Transverse colon (tissue), 4 donors: Measurements from ENCODE around the gene PCNX2.

Source experiments
- EP300 ChIP-seq: sonication (generic); formaldehyde crosslinking; IDR thresholded peaks from one replicate; pipeline ENCODE4 v1.6.1; 2017; ENCODE audit warnings: antibody characterized with exemption, low read depth
- POLR2A ChIP-seq: fragments of 450-650 bp; IDR thresholded peaks from one replicate; pipeline ENCODE4 v1.6.1; 2016; ENCODE audit warnings: antibody characterized with exemption, mild to moderate bottlenecking, moderate library complexity
- POLR2AphosphoS5 ChIP-seq, 3 donors: sonication (generic); formaldehyde crosslinking; IDR thresholded peaks; one replicate each; pipeline ENCODE4 v1.6.1; 2016; ENCODE audit warnings: antibody characterized with exemption in 3 of 3
- TF ChIP-seq, protein P1 (sequence below), 5 experiments: fragments of 200-600 bp in 3 of 5; fragments of 450-650 bp in 2 of 5; sonication (generic) in 3 of 5; IDR thresholded peaks; 1 replicate in 2 of 5; 2 replicates in 3 of 5; pipeline ENCODE4 v1.5.1; 2016 to 2017; ENCODE audit warnings: antibody characterized with exemption in 5 of 5, inconsistent platforms in 3 of 5, mild to moderate bottlenecking in 2 of 5, moderate library complexity in 1 of 5

DNA sequence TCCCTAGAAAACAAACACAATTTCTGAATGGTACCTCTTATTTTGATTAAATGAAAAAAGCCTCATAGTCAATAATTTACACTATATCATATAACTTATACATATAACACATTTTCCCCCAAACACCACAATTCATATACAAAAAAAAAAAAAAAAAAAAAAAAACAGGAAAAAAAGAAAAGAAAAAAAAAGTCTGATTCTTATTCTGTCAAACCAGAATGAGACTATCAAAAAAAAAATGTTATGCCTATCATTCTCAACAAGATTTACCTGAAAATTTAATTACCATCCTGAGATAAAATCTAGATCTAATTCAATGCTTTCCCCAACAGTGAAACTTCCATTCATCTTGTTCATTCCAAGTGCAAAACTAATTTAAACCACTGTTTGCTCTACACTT is 86.8 kb downstream of the PCNX2 start:
- TF ChIP-seq, protein P1, sequence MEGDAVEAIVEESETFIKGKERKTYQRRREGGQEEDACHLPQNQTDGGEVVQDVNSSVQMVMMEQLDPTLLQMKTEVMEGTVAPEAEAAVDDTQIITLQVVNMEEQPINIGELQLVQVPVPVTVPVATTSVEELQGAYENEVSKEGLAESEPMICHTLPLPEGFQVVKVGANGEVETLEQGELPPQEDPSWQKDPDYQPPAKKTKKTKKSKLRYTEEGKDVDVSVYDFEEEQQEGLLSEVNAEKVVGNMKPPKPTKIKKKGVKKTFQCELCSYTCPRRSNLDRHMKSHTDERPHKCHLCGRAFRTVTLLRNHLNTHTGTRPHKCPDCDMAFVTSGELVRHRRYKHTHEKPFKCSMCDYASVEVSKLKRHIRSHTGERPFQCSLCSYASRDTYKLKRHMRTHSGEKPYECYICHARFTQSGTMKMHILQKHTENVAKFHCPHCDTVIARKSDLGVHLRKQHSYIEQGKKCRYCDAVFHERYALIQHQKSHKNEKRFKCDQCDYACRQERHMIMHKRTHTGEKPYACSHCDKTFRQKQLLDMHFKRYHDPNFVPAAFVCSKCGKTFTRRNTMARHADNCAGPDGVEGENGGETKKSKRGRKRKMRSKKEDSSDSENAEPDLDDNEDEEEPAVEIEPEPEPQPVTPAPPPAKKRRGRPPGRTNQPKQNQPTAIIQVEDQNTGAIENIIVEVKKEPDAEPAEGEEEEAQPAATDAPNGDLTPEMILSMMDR (IDR thresholded peaks at IDR 0.05), result no peak
- no peak for TF ChIP-seq EP300
- no peak for TF ChIP-seq POLR2A
- TF ChIP-seq POLR2AphosphoS5 (IDR thresholded peaks at IDR 0.05), result no peak
